Activated naive CD8-positive, alpha-beta T cell treated with anti-CD3 and anti-CD28 coated beads, Interleukin-2, amount 10 ng/mL, durations not matched to agents 7 days and 5 days (primary cell): ENCODE data around the gene GPD1. TPM values are rescaled to one million over a fixed set of nuclear protein-coding genes. Genes with fewer than 3 reads are reported as not detected.

Experiments used
- ATAC-seq: fragments of 150-1000 bp; cut with Tn5 transposase; one replicate; pipeline ENCODE4 v1.10.0; 2021; ENCODE audit warnings: low read depth, moderate library complexity
- POLR2A ChIA-PET: fragments of 350-600 bp; sonication (Branson Sonifier 250); formaldehyde crosslinking; loops from one replicate; lab custom pipeline; 2021; ENCODE audit warnings: antibody characterized with exemption; lab: Charles Lee
- DNase-seq: peaks from one replicate; pipeline ENCODE4 v3.0.0; 2021
- H3K27ac Mint-ChIP-seq: one replicate; pipeline ENCODE4 v1.8.0; 2022; ENCODE audit warnings: mild to moderate bottlenecking, mixed read lengths
- H3K27me3 Mint-ChIP-seq: one replicate; pipeline ENCODE4 v1.8.0; 2022; ENCODE audit warnings: mild to moderate bottlenecking, moderate library complexity, mixed read lengths
- H3K36me3 Mint-ChIP-seq: one replicate; pipeline ENCODE4 v1.8.0; 2021; ENCODE audit warnings: mild to moderate bottlenecking, mixed read lengths
- H3K4me1 Mint-ChIP-seq: one replicate; pipeline ENCODE4 v1.8.0; 2021; ENCODE audit warnings: mixed read lengths
- H3K4me3 Mint-ChIP-seq: one replicate; pipeline ENCODE4 v1.8.0; 2022; ENCODE audit warnings: mild to moderate bottlenecking, moderate library complexity, mixed read lengths
- H3K9me3 Mint-ChIP-seq: one replicate; pipeline ENCODE4 v1.8.0; 2021; ENCODE audit warnings: mixed read lengths
- total RNA-seq, 2 experiments: library from RNA; stranded (reverse); gene quantifications; one replicate each; pipeline ENCODE4 v1.2.3, GENCODE V29; 2021

The GPD1 gene
- total RNA-seq: under 1 TPM; 0.33 to 0.91 TPM

DNA sequence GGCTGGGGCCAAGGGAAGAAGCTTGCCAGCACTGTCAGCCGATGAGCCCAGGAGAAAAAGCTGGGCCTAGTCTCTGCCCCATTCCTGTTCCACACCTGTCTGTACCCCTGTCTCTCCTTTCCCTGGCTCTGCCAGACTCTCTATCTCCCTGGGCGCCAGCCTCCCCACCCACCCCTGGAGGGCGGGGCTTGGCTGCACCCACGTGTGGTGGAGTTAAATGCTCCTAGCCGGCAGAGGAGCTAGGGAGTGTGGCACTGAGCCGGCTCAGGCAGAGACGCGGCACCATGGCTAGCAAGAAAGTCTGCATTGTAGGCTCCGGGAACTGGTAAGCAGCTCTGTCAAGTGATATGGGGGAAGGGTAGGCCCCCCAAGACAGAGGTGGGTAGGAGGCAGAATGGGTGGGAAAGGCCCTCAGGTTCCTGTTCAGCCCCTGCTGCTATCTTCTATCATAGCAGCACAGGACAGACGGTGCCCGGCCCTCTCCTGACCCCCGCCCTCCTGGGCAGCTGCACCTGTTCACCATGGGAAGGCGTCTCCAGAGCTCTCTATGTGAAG, at the start of gene GPD1:
Gene GPD1 (plus strand): TSS at position 242 of the 555 bp plus-strand sequence. CDS start 43 bp downstream, at position 285.
- no peaks in the 10 kb centered on the region for H3K27me3 Mint-ChIP-seq
- H3K4me3 Mint-ChIP-seq: no peak within 1 kb of the TSS
- H3K36me3 Mint-ChIP-seq: peaks cover 9% of the 10 kb centered on the region
- POLR2A ChIA-PET: interaction anchor here (2.9 kb wide), 1 partner anchor 8 kb away, joined by 12 read pairs; the partner anchor contains the start of gene COX14
- no peak within 1 kb of the TSS for H3K27ac Mint-ChIP-seq
- DNase-seq: no peak
- H3K4me1 Mint-ChIP-seq: peaks cover 2% of the 10 kb centered on the region
- H3K9me3 Mint-ChIP-seq: no peaks in the 10 kb centered on the region
- peak; percentile 51 for ATAC-seq

DNA sequence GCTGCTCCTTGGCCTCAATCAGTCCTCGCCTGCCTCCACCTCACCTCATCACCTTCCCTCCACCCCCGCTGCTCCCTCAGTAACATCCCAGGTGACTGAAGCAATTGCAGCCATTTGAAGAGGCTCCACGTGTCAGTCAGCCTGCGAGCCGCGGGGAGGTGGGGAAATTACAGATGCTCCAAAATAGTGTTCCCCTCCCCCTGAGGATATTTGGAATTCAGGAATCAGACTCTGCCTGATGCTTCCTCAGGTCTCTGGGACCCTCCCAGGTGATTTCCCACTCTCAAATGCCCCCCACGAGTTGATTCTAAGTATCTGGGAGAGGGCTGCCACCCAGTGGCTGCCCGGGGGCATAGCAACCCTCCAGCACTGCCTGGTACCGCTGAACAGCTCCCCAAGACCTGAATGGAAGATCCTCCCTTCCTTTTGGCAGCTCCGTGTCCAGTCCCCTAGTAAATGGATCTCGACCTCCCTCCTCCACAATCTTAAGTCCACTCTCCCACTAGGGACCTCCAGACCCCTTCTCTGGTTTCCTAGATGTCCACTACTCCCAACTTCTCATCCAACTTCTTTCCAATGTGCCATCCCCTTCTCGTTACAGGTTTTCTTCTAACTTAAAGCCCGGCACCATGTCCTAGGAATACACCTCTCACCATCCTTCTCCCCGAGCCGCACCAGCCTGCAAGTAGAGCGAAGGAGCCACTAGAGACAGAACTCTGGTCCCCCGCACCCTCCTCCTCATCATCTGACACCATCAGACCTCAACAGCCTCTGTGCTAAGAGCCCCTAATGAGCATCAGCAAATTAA, 47.8 kb upstream of the GPD1 start:
- Mint-ChIP-seq H3K36me3 (peaks cover 1% of the 10 kb centered on the region), H3K4me3 (peak overlapping the region; percentile 21), H3K27me3 (peaks cover 26% of the 10 kb centered on the region), H3K9me3 (no peaks in the 10 kb centered on the region), H3K27ac (no peak overlapping the region), H3K4me1 (peaks cover 44% of the 10 kb centered on the region)
- DNase-seq (peak; percentile 72), ATAC-seq (no peak)
- POLR2A ChIA-PET: interaction anchor here (1.1 to 1.8 kb wide), 4 partner anchors 16 to 89 kb away, joined by 4 to 7 read pairs (median 6); partner anchors contain the start of gene SMARCD1

DNA sequence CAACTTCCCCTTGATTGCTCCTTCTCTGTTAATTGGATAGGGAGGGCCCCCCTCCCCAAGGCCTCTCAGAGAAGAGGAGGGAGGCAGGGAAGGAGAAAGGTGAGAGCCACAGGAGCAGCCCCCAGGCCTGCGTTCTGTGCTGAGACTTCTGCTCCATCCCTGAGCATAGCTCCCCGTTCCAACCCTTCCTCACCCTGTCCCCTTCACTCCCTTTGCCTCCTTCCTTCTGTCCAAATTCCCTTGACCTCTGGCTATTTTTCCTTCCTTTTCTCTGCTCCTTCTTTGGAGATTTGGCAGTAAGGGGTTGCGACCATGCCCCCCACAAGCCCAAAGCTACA, 47.2 kb upstream of the GPD1 start:
- DNase-seq (no peak), ATAC-seq (no peak)
- POLR2A ChIA-PET: interaction anchor here (1.1 to 1.8 kb wide), 4 partner anchors 17 to 89 kb away, joined by 4 to 7 read pairs (median 6); partner anchors contain the start of gene SMARCD1
- Mint-ChIP-seq H3K36me3 (peaks cover 7% of the 10 kb centered on the region), H3K4me1 (peaks cover 49% of the 10 kb centered on the region), H3K27ac (peak overlapping the region; percentile 84), H3K27me3 (peaks cover 20% of the 10 kb centered on the region), H3K4me3 (peak overlapping the region; percentile 88), H3K9me3 (no peaks in the 10 kb centered on the region)

DNA sequence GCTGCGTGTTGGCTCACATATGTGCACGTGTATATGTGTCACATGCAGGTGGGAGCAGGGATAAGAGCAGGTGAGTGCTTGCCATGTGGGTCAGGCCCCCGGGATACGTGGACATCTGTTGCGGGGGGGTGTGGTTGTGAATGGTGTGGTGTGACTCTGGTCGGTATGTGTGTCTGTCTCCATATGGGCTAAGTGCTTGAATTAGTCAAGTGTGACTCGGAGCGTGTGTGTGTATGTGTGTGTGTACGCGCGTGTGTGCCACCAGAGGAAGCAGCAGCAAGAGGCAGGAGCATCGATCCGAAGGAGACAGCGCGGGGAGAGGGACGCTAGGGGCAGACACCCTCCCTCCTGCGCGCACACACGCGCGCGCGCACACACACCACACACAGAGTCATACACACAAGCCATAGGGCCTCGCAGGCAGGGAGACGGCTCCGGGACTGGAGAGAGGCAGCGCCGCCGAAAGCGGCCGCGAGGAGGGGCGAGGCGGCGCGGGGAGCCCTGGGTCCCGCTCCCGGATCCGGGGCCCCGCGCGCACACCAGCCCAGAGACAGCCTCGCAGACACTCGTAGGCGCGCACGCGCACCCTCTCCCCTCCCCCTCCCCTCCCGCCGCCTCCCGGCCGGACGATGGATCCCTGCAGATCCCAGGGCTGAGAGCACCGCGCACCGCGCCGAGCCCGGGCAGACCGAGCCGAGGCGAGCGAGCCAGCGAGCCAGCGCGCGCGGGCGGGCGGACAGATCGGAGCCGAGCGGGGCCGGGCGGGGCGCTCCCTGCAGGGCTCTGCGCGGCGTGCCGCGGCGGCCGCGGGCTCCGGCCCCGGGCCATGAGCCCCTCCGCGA, 46.6 kb upstream of the GPD1 start, which contains the start of gene ASIC1:
Gene ASIC1 (plus strand): TSS at position 597 of the 842 bp plus-strand sequence. CDS start 1,171 bp downstream, outside the sequence.
- Mint-ChIP-seq H3K4me1 (peaks cover 53% of the 10 kb centered on the region), H3K9me3 (no peaks in the 10 kb centered on the region), H3K27ac (peak within 1 kb of the TSS; percentile 91), H3K36me3 (peaks cover 13% of the 10 kb centered on the region), H3K27me3 (peaks cover 14% of the 10 kb centered on the region), H3K4me3 (peak within 1 kb of the TSS; percentile 88)
- ATAC-seq (peak; percentile 38), DNase-seq (peak; percentile 78)
- POLR2A ChIA-PET: interaction anchor here (0.8 to 2.8 kb wide), 4 partner anchors 28 to 110 kb away, joined by 3 to 10 read pairs (median 6); partner anchors contain the start of genes CERS5 and SMARCD1

DNA sequence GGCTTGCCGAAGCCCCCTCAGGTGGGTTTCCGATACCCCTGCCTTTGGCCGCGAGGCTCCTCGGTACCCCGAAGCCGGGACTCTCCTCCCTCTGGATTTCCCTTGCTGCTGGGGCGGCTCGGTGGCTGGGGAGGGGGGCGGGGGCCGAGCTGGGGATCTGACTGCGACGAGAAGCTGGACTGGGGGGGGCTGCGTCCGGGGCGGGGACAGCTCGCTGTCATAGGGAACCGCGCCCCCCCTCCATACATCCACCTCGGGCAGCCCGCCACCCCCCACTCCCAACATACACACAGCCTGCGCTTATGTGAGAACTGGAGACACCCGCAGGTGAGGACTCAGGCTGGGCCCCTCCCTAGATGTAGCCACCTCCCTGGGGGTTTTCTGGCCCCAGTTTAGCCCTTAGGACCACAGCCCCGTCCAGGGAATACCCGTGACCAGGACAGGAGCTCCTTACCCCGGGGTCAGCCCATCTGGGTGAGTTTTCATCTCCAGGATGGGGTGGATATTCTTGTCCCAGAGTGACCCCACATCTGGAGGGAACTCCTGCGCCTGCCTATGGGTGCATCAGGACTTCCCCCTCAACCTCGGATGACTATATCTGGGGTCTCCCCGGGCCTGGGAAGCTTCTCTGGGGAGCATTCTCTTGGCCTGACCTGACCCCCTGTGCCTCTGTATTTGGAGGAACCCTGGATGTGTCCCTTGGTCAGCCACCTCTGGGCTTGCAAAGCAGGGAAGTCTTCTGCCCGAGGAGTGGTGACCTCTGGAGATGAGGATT, 45.7 kb upstream of the GPD1 start:
- H3K27ac Mint-ChIP-seq: peak overlapping the region; percentile 91
- H3K27me3 Mint-ChIP-seq: peaks cover 7% of the 10 kb centered on the region
- POLR2A ChIA-PET: interaction anchor here (0.5 to 2.8 kb wide), 9 partner anchors 11 to 317 kb away, joined by 3 to 17 read pairs (median 4); partner anchors contain the start of genes CERS5, RACGAP1 and TMBIM6
- ATAC-seq: no peak
- H3K36me3 Mint-ChIP-seq: peaks cover 14% of the 10 kb centered on the region
- no peaks in the 10 kb centered on the region for H3K9me3 Mint-ChIP-seq
- DNase-seq: peak; percentile 51
- peaks cover 59% of the 10 kb centered on the region for H3K4me1 Mint-ChIP-seq
- peak overlapping the region; percentile 78 for H3K4me3 Mint-ChIP-seq

- DNase-seq: peak; percentile 63
- ATAC-seq: peak; percentile 53
- Mint-ChIP-seq H3K4me3 (peak overlapping the region; percentile 78), H3K36me3 (peaks cover 17% of the 10 kb centered on the region), H3K27ac (peak overlapping the region; percentile 91), H3K4me1 (peaks cover 61% of the 10 kb centered on the region), H3K27me3 (peaks cover 5% of the 10 kb centered on the region), H3K9me3 (no peaks in the 10 kb centered on the region)
- POLR2A ChIA-PET: interaction anchor here (0.6 to 2.8 kb wide), 13 partner anchors 12 to 317 kb away, joined by 3 to 17 read pairs (median 4); partner anchors contain the start of genes CERS5, COX14, RACGAP1 and SMARCD1
These were observed 45.0 kb upstream of the GPD1 start for GRCh38 chr12:50058743-50059312.

DNA sequence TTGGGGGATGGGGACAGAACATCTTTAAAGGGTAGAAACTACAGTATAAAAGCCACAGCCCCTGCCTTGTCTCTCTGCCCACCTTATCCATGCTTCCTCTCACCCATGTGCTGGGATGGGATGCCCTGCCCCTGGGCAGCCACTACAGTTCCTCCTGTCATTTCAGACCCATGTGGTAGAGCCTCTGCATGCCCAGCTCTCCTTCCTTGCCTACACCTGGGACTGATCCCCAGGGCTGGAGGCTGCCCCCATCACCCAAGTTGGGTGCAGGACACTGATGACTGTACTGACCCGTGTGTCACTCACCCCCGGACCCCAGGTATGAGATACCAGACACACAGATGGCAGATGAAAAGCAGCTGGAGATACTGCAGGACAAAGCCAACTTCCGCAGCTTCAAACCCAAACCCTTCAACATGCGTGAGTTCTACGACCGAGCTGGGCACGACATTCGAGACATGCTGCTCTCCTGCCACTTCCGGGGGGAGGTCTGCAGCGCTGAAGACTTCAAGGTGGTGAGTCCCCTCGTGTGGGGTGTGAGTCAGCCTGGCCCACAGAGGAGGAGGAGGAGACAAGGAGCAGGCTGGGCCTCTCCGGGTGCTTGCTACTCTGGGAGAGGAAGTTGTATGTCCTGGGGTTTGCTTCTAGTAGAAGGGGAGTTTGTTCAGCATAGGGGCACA, 44.2 kb upstream of the GPD1 start:
- Mint-ChIP-seq H3K27me3 (peaks cover 4% of the 10 kb centered on the region), H3K27ac (peak overlapping the region; percentile 91), H3K4me1 (peaks cover 61% of the 10 kb centered on the region), H3K9me3 (no peaks in the 10 kb centered on the region), H3K36me3 (peaks cover 18% of the 10 kb centered on the region), H3K4me3 (peak overlapping the region; percentile 78)
- ATAC-seq: peak; percentile 79
- DNase-seq: peak; percentile 74
- POLR2A ChIA-PET: interaction anchor here (0.6 to 2.8 kb wide), 15 partner anchors 9 to 318 kb away, joined by 3 to 17 read pairs (median 4); partner anchors contain the start of genes CERS5, COX14, RACGAP1 and SMARCD1

- DNase-seq: no peak
- Mint-ChIP-seq H3K4me3 (peak overlapping the region; percentile 78), H3K36me3 (peaks cover 18% of the 10 kb centered on the region), H3K27ac (peak overlapping the region; percentile 91), H3K9me3 (no peaks in the 10 kb centered on the region), H3K27me3 (peaks cover 4% of the 10 kb centered on the region), H3K4me1 (peaks cover 61% of the 10 kb centered on the region)
- no peak for ATAC-seq
- POLR2A ChIA-PET: interaction anchor here (0.6 to 2.8 kb wide), 8 partner anchors 8 to 318 kb away, joined by 3 to 17 read pairs (median 6); partner anchors contain the start of genes CERS5, COX14, RACGAP1 and TMBIM6
These were observed 43.7 kb upstream of the GPD1 start for GRCh38 chr12:50060120-50060468.

GRCh38 chr12:50061171-50061570, 42.6 kb upstream of the GPD1 start:
- no peak for ATAC-seq
- peaks cover 18% of the 10 kb centered on the region for H3K36me3 Mint-ChIP-seq
- H3K4me3 Mint-ChIP-seq: peak overlapping the region; percentile 46
- H3K27ac Mint-ChIP-seq: peak overlapping the region; percentile 76
- H3K27me3 Mint-ChIP-seq: peaks cover 4% of the 10 kb centered on the region
- no peaks in the 10 kb centered on the region for H3K9me3 Mint-ChIP-seq
- H3K4me1 Mint-ChIP-seq: peaks cover 55% of the 10 kb centered on the region
- DNase-seq: no peak
- POLR2A ChIA-PET: interaction anchor here (0.9 kb wide), 1 partner anchor 9 kb away, joined by 3 read pairs; no protein-coding TSS in a partner anchor

DNA sequence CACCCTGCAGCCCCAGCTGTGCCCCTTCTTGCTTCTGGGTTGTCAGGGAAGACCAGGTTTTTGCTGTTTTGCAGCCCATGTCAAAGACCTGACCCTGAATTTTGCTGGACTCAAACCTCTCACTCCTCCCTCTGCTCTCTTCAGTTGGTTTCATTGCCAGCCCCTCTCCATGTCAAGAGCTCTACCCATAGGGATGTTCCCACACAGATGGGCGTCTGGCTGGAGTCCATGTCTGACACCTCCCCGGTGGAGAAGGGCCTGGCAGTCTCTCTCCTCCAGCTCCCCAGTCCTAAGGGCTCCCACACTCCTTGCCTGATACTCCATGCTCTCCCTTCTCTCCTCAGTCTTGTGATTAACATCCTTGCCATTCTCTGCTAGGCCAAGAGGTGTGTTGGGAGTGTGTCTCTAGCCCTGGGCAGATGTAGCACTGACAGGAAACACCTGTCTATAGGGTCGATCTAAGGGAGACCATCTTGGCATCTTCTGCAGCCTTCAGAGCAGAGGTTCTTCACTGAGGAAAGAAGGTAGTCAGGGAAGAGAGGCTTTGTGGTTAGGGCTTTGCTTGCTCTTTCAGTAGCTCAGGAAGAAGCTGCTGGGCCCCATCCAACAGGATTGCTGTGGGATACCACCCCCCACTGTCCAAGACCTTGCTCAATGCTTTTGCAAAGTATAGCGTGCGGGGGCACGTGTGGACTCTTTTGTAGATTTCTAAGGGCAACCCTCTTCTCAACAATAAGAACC, 41.7 kb upstream of the GPD1 start:
- POLR2A ChIA-PET: no interaction called here
- H3K36me3 Mint-ChIP-seq: peaks cover 18% of the 10 kb centered on the region
- peak overlapping the region; percentile 8 for H3K27ac Mint-ChIP-seq
- H3K27me3 Mint-ChIP-seq: peaks cover under 1% of the 10 kb centered on the region
- H3K4me3 Mint-ChIP-seq: peak overlapping the region; percentile 2
- DNase-seq (no peak), ATAC-seq (no peak)
- no peaks in the 10 kb centered on the region for H3K9me3 Mint-ChIP-seq
- H3K4me1 Mint-ChIP-seq: peaks cover 47% of the 10 kb centered on the region
